SK-N-SH treated with all-trans-retinoic acid at 6 μM for 48 hours (cell line): ENCODE measurements around the gene KCNQ5.
A peak's percentile ranks its signal among the peaks of the same experiment; 100 is the strongest.

Experiments used
- ATAC-seq: fragments of 200-7000 bp; cut with Tn5 transposase; 3 replicates; pipeline ENCODE4 v1.9.1; 2020; ENCODE audit warnings: mild to moderate bottlenecking, moderate library complexity
- ARNTL ChIP-seq: fragments of 450-650 bp; formaldehyde crosslinking; IDR thresholded peaks from 2 replicates; pipeline ENCODE4 v1.5.0; 2020; ENCODE audit warnings: low read depth, mild to moderate bottlenecking, moderate library complexity, borderline replicate concordance
- BACH2 ChIP-seq: fragments of 250-450 bp; sonication (Bioruptor Pico); IDR thresholded peaks from 2 replicates; pipeline ENCODE4 v1.9.0; 2021; ENCODE audit warnings: mild to moderate bottlenecking, borderline replicate concordance
- CSDC2 ChIP-seq: fragments of 250-450 bp; sonication (Bioruptor Pico); IDR thresholded peaks from 2 replicates; pipeline ENCODE4 v1.5.0; 2020; ENCODE audit warnings: mild to moderate bottlenecking, moderate library complexity
- ESRRG ChIP-seq: fragments of 250-450 bp; sonication (Bioruptor Pico); IDR thresholded peaks from 2 replicates; pipeline ENCODE4 v1.6.1; 2021; ENCODE audit warnings: mild to moderate bottlenecking
- GLIS3 ChIP-seq: fragments of 250-450 bp; sonication (Bioruptor Pico); IDR thresholded peaks from 2 replicates; pipeline ENCODE4 v1.5.0; 2020; ENCODE audit warnings: mild to moderate bottlenecking, moderate library complexity
- ISL1 ChIP-seq: fragments of 250-450 bp; sonication (Bioruptor Pico); IDR thresholded peaks from 2 replicates; pipeline ENCODE4 v2.1.2; 2022; ENCODE audit warnings: mild to moderate bottlenecking, moderate library complexity
- OSR1 ChIP-seq: fragments of 250-450 bp; sonication (Bioruptor Pico); IDR thresholded peaks from 2 replicates; pipeline ENCODE4 v1.8.0; 2022; ENCODE audit warnings: moderate library complexity, mild to moderate bottlenecking, inconsistent platforms
- PPARA ChIP-seq: fragments of 250-450 bp; sonication (Bioruptor Pico); IDR thresholded peaks from 2 replicates; pipeline ENCODE4 v1.5.0; 2020; ENCODE audit warnings: mild to moderate bottlenecking, borderline replicate concordance
- RARB ChIP-seq: fragments of 250-450 bp; sonication (Bioruptor Pico); IDR thresholded peaks from 2 replicates; pipeline ENCODE4 v1.8.0; 2021; ENCODE audit warnings: mild to moderate bottlenecking, moderate library complexity
- TOX ChIP-seq: fragments of 250-450 bp; sonication (Bioruptor Pico); IDR thresholded peaks from 2 replicates; pipeline ENCODE4 v1.8.0; 2021; ENCODE audit warnings: mild to moderate bottlenecking, moderate library complexity, borderline replicate concordance
- ZC3H10 ChIP-seq: fragments of 250-450 bp; sonication (Bioruptor Pico); IDR thresholded peaks from 2 replicates; pipeline ENCODE4 v1.5.1; 2021; ENCODE audit warnings: mild to moderate bottlenecking, moderate library complexity
- ZFP3 ChIP-seq: fragments of 250-450 bp; sonication (Bioruptor Pico); IDR thresholded peaks from 2 replicates; pipeline ENCODE4 v1.5.0; 2020; ENCODE audit warnings: mild to moderate bottlenecking, moderate library complexity
- ZFP30 ChIP-seq: fragments of 450-650 bp; formaldehyde crosslinking; IDR thresholded peaks from 2 replicates; pipeline ENCODE4 v1.5.0; 2022; ENCODE audit warnings: mild to moderate bottlenecking, moderate library complexity
- ZNF565 ChIP-seq: fragments of 450-650 bp; formaldehyde crosslinking; conservative IDR thresholded peaks from 2 replicates; pipeline ENCODE4 v1.5.0; 2020; ENCODE audit warnings: low read depth, mild to moderate bottlenecking, moderate library complexity
- ZNF70 ChIP-seq: fragments of 450-650 bp; formaldehyde crosslinking; IDR thresholded peaks from 2 replicates; pipeline ENCODE4 v1.5.0; 2020; ENCODE audit warnings: mild to moderate bottlenecking, moderate library complexity
- ZNF8 ChIP-seq: fragments of 450-650 bp; formaldehyde crosslinking; IDR thresholded peaks from 2 replicates; pipeline ENCODE4 v1.5.0; 2020; ENCODE audit warnings: mild to moderate bottlenecking, moderate library complexity
- TF ChIP-seq, protein P1 (sequence below): fragments of 250-450 bp; sonication (Bioruptor Pico); IDR thresholded peaks from 2 replicates; pipeline ENCODE4 v1.8.0; 2020; ENCODE audit warnings: mild to moderate bottlenecking, moderate library complexity, borderline replicate concordance
- TF ChIP-seq, protein P2 (sequence below): fragments of 250-450 bp; sonication (Bioruptor Pico); IDR thresholded peaks from 2 replicates; pipeline ENCODE4 v1.5.1; 2021; ENCODE audit warnings: mild to moderate bottlenecking, moderate library complexity
- TF ChIP-seq, protein P3 (sequence below): fragments of 250-450 bp; sonication (Bioruptor Pico); IDR thresholded peaks from 2 replicates; pipeline ENCODE4 v1.8.0; 2021; ENCODE audit warnings: low read depth, mild to moderate bottlenecking, moderate library complexity, borderline replicate concordance
- TF ChIP-seq, protein P4 (sequence below): fragments of 250-450 bp; sonication (Bioruptor Pico); IDR thresholded peaks from 2 replicates; pipeline ENCODE4 v1.5.0; 2020; ENCODE audit warnings: mild to moderate bottlenecking, moderate library complexity
- TF ChIP-seq, protein P5 (sequence below): fragments of 250-450 bp; sonication (Bioruptor Pico); IDR thresholded peaks from 2 replicates; pipeline ENCODE4 v1.5.1; 2020; ENCODE audit warnings: low read depth, mild to moderate bottlenecking, moderate library complexity

Gene KCNQ5

DNA sequence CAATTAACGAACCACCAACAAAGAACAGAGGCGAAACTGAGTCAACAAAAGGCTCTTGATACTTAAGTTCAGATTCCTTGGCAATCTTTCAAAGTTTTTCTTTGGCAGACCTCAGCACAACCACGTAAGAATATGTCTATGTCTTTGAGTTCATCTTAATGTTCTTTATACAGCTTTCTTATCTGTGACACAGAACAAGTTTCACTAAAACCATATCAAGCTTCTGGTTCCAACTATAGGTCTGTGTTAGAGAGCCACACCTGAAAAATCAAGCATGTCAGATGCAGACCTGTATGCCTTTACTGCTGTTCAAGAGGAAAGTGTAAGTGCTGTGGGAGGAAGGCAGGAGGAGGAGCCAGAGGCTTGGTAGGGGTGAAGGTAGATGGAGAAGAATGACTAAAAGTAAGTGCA is 332.1 kb downstream of the KCNQ5 start:
- ATAC-seq = peak; percentile 65
- TF ChIP-seq RARB (CRISPR knock-in tag) = no peak
- TF ChIP-seq, protein P1, sequence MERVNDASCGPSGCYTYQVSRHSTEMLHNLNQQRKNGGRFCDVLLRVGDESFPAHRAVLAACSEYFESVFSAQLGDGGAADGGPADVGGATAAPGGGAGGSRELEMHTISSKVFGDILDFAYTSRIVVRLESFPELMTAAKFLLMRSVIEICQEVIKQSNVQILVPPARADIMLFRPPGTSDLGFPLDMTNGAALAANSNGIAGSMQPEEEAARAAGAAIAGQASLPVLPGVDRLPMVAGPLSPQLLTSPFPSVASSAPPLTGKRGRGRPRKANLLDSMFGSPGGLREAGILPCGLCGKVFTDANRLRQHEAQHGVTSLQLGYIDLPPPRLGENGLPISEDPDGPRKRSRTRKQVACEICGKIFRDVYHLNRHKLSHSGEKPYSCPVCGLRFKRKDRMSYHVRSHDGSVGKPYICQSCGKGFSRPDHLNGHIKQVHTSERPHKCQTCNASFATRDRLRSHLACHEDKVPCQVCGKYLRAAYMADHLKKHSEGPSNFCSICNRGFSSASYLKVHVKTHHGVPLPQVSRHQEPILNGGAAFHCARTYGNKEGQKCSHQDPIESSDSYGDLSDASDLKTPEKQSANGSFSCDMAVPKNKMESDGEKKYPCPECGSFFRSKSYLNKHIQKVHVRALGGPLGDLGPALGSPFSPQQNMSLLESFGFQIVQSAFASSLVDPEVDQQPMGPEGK = no peak
- no peak for TF ChIP-seq ZNF70
- no peak for TF ChIP-seq ZNF8 (CRISPR knock-in tag)
- TF ChIP-seq ISL1 = peak; percentile 40; the same call in 1 of the 2 replicates
- no peak for TF ChIP-seq ESRRG (CRISPR knock-in tag)
- no peak for TF ChIP-seq ZC3H10 (CRISPR knock-in tag)

DNA sequence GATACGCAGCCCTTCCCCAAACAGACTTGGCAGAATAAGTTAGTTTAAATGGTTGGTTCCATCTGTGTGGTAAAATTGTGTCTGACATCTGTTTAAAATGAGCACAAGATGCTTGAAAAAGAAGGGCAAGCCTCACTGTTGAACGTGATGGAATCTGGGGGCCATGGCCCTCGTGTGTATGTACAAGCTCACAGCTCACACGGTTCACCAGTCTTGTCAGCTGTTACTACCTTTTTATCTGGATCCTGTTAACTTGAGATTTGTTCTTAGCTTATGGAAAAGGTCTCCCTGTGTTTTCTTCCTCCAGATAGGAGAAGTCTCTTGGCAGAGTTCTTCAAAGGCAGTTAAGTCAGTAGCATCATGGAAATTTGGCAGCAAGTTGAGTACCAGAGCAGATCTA is 332.9 kb downstream of the KCNQ5 start:
- peak; percentile 73 for ATAC-seq
- TF ChIP-seq ZFP30 (no peak), ISL1 (no peak), TOX (CRISPR knock-in tag) (no peak), CSDC2 (CRISPR knock-in tag) (no peak), ZNF565 (CRISPR knock-in tag) (no peak), ZC3H10 (CRISPR knock-in tag) (no peak), ARNTL (CRISPR knock-in tag) (no peak), ZFP3 (CRISPR knock-in tag) (no peak), ZNF8 (CRISPR knock-in tag) (no peak), BACH2 (CRISPR knock-in tag) (no peak), OSR1 (CRISPR knock-in tag) (no peak), PPARA (no peak), ZNF70 (no peak)
- TF ChIP-seq, protein P2, sequence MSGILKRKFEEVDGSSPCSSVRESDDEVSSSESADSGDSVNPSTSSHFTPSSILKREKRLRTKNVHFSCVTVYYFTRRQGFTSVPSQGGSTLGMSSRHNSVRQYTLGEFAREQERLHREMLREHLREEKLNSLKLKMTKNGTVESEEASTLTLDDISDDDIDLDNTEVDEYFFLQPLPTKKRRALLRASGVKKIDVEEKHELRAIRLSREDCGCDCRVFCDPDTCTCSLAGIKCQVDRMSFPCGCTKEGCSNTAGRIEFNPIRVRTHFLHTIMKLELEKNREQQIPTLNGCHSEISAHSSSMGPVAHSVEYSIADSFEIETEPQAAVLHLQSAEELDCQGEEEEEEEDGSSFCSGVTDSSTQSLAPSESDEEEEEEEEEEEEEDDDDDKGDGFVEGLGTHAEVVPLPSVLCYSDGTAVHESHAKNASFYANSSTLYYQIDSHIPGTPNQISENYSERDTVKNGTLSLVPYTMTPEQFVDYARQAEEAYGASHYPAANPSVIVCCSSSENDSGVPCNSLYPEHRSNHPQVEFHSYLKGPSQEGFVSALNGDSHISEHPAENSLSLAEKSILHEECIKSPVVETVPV (CRISPR knock-in tag) = no peak
- TF ChIP-seq, protein P1 = no peak
- TF ChIP-seq, protein P3, sequence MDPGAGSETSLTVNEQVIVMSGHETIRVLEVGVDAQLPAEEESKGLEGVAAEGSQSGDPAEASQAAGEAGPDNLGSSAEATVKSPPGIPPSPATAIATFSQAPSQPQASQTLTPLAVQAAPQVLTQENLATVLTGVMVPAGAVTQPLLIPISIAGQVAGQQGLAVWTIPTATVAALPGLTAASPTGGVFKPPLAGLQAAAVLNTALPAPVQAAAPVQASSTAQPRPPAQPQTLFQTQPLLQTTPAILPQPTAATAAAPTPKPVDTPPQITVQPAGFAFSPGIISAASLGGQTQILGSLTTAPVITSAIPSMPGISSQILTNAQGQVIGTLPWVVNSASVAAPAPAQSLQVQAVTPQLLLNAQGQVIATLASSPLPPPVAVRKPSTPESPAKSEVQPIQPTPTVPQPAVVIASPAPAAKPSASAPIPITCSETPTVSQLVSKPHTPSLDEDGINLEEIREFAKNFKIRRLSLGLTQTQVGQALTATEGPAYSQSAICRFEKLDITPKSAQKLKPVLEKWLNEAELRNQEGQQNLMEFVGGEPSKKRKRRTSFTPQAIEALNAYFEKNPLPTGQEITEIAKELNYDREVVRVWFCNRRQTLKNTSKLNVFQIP (CRISPR knock-in tag) = no peak

DNA sequence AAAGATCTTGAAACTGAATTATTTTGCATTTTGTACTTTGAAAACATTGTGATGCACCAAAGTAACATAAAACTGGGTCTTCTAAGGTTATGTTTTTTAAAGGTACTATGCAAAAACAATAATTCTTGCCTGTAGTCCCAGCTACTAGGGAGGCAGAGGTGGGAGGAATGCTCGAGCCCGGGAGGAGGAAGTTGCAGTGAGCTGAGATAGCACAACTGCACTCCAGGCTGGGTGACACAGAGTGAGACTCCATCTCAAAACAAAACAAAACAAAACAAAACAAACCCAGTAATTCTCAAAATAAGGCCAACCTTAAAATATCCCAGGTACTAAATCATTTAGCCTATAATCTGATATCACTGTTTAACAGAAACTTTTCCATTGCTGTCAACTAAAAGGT is 333.8 kb downstream of the KCNQ5 start:
- peak; percentile 21; the same call in 1 of the 3 replicates for ATAC-seq
- no peak for TF ChIP-seq CSDC2 (CRISPR knock-in tag)
- TF ChIP-seq ESRRG (CRISPR knock-in tag) = no peak
- no peak for TF ChIP-seq ZNF70
- TF ChIP-seq GLIS3 = no peak
- no peak for TF ChIP-seq ISL1

DNA sequence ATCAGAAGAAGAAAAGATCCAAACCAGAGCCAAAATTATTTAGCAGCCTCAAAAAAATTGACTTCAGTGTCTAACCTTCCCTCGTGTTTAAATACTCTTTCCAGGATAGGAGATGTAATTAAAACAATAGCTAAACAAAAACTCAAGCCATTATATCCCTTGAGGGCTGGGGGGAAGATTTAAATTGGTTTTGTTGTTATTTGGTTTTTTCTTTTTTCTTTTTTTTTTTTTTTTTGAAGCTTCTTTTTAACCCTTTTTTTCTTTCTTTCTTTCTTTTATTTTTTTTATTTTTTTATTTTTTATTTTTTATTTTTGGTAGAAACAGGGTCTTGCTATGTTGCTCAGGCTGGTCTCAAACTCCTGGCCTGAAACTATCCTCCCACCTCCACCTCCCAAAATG is 334.4 kb downstream of the KCNQ5 start:
- ATAC-seq = no peak
- TF ChIP-seq, protein P4, sequence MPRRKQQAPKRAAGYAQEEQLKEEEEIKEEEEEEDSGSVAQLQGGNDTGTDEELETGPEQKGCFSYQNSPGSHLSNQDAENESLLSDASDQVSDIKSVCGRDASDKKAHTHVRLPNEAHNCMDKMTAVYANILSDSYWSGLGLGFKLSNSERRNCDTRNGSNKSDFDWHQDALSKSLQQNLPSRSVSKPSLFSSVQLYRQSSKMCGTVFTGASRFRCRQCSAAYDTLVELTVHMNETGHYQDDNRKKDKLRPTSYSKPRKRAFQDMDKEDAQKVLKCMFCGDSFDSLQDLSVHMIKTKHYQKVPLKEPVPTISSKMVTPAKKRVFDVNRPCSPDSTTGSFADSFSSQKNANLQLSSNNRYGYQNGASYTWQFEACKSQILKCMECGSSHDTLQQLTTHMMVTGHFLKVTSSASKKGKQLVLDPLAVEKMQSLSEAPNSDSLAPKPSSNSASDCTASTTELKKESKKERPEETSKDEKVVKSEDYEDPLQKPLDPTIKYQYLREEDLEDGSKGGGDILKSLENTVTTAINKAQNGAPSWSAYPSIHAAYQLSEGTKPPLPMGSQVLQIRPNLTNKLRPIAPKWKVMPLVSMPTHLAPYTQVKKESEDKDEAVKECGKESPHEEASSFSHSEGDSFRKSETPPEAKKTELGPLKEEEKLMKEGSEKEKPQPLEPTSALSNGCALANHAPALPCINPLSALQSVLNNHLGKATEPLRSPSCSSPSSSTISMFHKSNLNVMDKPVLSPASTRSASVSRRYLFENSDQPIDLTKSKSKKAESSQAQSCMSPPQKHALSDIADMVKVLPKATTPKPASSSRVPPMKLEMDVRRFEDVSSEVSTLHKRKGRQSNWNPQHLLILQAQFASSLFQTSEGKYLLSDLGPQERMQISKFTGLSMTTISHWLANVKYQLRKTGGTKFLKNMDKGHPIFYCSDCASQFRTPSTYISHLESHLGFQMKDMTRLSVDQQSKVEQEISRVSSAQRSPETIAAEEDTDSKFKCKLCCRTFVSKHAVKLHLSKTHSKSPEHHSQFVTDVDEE = no peak
- TF ChIP-seq, protein P5, sequence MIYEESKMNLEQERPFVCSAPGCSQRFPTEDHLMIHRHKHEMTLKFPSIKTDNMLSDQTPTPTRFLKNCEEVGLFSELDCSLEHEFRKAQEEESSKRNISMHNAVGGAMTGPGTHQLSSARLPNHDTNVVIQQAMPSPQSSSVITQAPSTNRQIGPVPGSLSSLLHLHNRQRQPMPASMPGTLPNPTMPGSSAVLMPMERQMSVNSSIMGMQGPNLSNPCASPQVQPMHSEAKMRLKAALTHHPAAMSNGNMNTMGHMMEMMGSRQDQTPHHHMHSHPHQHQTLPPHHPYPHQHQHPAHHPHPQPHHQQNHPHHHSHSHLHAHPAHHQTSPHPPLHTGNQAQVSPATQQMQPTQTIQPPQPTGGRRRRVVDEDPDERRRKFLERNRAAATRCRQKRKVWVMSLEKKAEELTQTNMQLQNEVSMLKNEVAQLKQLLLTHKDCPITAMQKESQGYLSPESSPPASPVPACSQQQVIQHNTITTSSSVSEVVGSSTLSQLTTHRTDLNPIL (CRISPR knock-in tag) = no peak
- TF ChIP-seq ZFP3 (CRISPR knock-in tag) = no peak
- no peak for TF ChIP-seq ARNTL (CRISPR knock-in tag)
- no peak for TF ChIP-seq ZC3H10 (CRISPR knock-in tag)
- TF ChIP-seq CSDC2 (CRISPR knock-in tag) = no peak
- no peak for TF ChIP-seq RARB (CRISPR knock-in tag)
- no peak for TF ChIP-seq ISL1
- no peak for TF ChIP-seq ZNF8 (CRISPR knock-in tag)
